ENCODE measurements around the gene IGF1.
"Not testable (repeated sequence)": the region's sequence is repeated elsewhere in the genome, so short reads cannot be mapped to it uniquely, and the experiment has no call there.

IGF1 gene

GRCh38 chr12:102459314-102459713 lies 21.0 kb downstream of the IGF1 start:
- DNase-seq, result no peak

- DNase-seq, result no peak
These were observed 25.3 kb downstream of the IGF1 start for GRCh38 chr12:102454808-102455760.

- DNase-seq, result no peak
These were observed 26.0 kb downstream of the IGF1 start for GRCh38 chr12:102454330-102454729.

- no peak for DNase-seq
These were observed 27.8 kb downstream of the IGF1 start for GRCh38 chr12:102452605-102453004.

- not testable (repeated sequence) for DNase-seq
These were observed 31.3 kb downstream of the IGF1 start for GRCh38 chr12:102449018-102449417.

GRCh38 chr12:102447426-102447825 lies 32.9 kb downstream of the IGF1 start:
- DNase-seq, result not testable (repeated sequence)

GRCh38 chr12:102444707-102445106 lies 35.7 kb downstream of the IGF1 start:
- no peak for DNase-seq

GRCh38 chr12:102444093-102444492 lies 36.3 kb downstream of the IGF1 start:
- no peak for DNase-seq

- DNase-seq, result no peak
These were observed 39.2 kb downstream of the IGF1 start for GRCh38 chr12:102441077-102441596.

- no peak for DNase-seq
These were observed 40.6 kb downstream of the IGF1 start for GRCh38 chr12:102439426-102440405.

GRCh38 chr12:102438827-102439210 lies 41.5 kb downstream of the IGF1 start:
- no peak for DNase-seq

- no peak for DNase-seq
These were observed 42.1 kb downstream of the IGF1 start for GRCh38 chr12:102438047-102438826.

GRCh38 chr12:102437511-102437910 lies 42.9 kb downstream of the IGF1 start:
- no peak for DNase-seq

- DNase-seq, result no peak
These were observed 43.5 kb downstream of the IGF1 start for GRCh38 chr12:102436867-102437266.

- no peak for DNase-seq
These were observed 44.4 kb downstream of the IGF1 start for GRCh38 chr12:102435827-102436436.

GRCh38 chr12:102433304-102433703 lies 47.1 kb downstream of the IGF1 start:
- DNase-seq, result no peak

GRCh38 chr12:102430661-102431060 lies 49.7 kb downstream of the IGF1 start:
- DNase-seq, result no peak

- DNase-seq, result no peak
These were observed 50.9 kb downstream of the IGF1 start for GRCh38 chr12:102429211-102430154.

- DNase-seq, result no peak
These were observed 52.8 kb downstream of the IGF1 start for GRCh38 chr12:102427543-102427941.

Measured in NCI-H1417 treated with DMSO at 0.1 percent for 48 hours (cell line).